ENCODE measurements around the gene MEX3C. TPM values are rescaled to one million over a fixed set of nuclear protein-coding genes. Genes with fewer than 3 reads are reported as not detected.
A peak's percentile ranks its signal among the peaks of the same experiment; 100 is the strongest.

The MEX3C gene
- total RNA-seq, 1 donor from 2014 or later = 81.3 TPM

- Mint-ChIP-seq H3K9me3 (ENCODE audit: unreplicated experiment) (no peaks in the 10 kb centered on the region), H3K4me3 (ENCODE audit: unreplicated experiment) (no peak overlapping the region), H3K27ac (ENCODE audit: unreplicated experiment) (peak overlapping the region; percentile 11), H3K36me3 (ENCODE audit: unreplicated experiment) (no peaks in the 10 kb centered on the region), H3K4me1 (ENCODE audit: low read depth, unreplicated experiment) (peaks cover 8% of the 10 kb centered on the region), H3K27me3 (ENCODE audit: unreplicated experiment) (peaks cover 4% of the 10 kb centered on the region)
- DNase-seq = no peak
- TF ChIP-seq, protein P1, sequence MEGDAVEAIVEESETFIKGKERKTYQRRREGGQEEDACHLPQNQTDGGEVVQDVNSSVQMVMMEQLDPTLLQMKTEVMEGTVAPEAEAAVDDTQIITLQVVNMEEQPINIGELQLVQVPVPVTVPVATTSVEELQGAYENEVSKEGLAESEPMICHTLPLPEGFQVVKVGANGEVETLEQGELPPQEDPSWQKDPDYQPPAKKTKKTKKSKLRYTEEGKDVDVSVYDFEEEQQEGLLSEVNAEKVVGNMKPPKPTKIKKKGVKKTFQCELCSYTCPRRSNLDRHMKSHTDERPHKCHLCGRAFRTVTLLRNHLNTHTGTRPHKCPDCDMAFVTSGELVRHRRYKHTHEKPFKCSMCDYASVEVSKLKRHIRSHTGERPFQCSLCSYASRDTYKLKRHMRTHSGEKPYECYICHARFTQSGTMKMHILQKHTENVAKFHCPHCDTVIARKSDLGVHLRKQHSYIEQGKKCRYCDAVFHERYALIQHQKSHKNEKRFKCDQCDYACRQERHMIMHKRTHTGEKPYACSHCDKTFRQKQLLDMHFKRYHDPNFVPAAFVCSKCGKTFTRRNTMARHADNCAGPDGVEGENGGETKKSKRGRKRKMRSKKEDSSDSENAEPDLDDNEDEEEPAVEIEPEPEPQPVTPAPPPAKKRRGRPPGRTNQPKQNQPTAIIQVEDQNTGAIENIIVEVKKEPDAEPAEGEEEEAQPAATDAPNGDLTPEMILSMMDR (IDR thresholded peaks at IDR 0.05; ENCODE audit: partially characterized antibody, unreplicated experiment) = no peak
Measured at GRCh38 chr18:51234117-51235008, 36.9 kb upstream of the MEX3C start.

- no peaks in the 10 kb centered on the region for H3K9me3 Mint-ChIP-seq (ENCODE audit: unreplicated experiment)
- DNase-seq = no peak
- peaks cover 4% of the 10 kb centered on the region for H3K27me3 Mint-ChIP-seq (ENCODE audit: unreplicated experiment)
- no peaks in the 10 kb centered on the region for H3K36me3 Mint-ChIP-seq (ENCODE audit: unreplicated experiment)
- no peaks in the 10 kb centered on the region for H3K4me1 Mint-ChIP-seq (ENCODE audit: low read depth, unreplicated experiment)
- TF ChIP-seq, protein P1 (IDR thresholded peaks at IDR 0.05; ENCODE audit: partially characterized antibody, unreplicated experiment) = no peak
- H3K4me3 Mint-ChIP-seq (ENCODE audit: unreplicated experiment) = no peak overlapping the region
- no peak overlapping the region for H3K27ac Mint-ChIP-seq (ENCODE audit: unreplicated experiment)
Measured at GRCh38 chr18:51229328-51229727, 31.8 kb upstream of the MEX3C start.

- no peaks in the 10 kb centered on the region for H3K9me3 Mint-ChIP-seq (ENCODE audit: unreplicated experiment)
- H3K27ac Mint-ChIP-seq (ENCODE audit: unreplicated experiment) = no peak overlapping the region
- H3K36me3 Mint-ChIP-seq (ENCODE audit: unreplicated experiment) = no peaks in the 10 kb centered on the region
- TF ChIP-seq, protein P1 (IDR thresholded peaks at IDR 0.05; ENCODE audit: partially characterized antibody, unreplicated experiment) = no peak
- DNase-seq = no peak
- no peaks in the 10 kb centered on the region for H3K4me1 Mint-ChIP-seq (ENCODE audit: low read depth, unreplicated experiment)
- H3K4me3 Mint-ChIP-seq (ENCODE audit: unreplicated experiment) = no peak overlapping the region
- H3K27me3 Mint-ChIP-seq (ENCODE audit: unreplicated experiment) = no peaks in the 10 kb centered on the region
Measured at GRCh38 chr18:51227660-51228059, 30.2 kb upstream of the MEX3C start.

GRCh38 chr18:51226587-51227350 lies 29.3 kb upstream of the MEX3C start:
- H3K4me1 Mint-ChIP-seq (ENCODE audit: low read depth, unreplicated experiment) = no peaks in the 10 kb centered on the region
- H3K27me3 Mint-ChIP-seq (ENCODE audit: unreplicated experiment) = no peaks in the 10 kb centered on the region
- no peak overlapping the region for H3K27ac Mint-ChIP-seq (ENCODE audit: unreplicated experiment)
- peaks cover 1% of the 10 kb centered on the region for H3K9me3 Mint-ChIP-seq (ENCODE audit: unreplicated experiment)
- H3K4me3 Mint-ChIP-seq (ENCODE audit: unreplicated experiment) = no peak overlapping the region
- H3K36me3 Mint-ChIP-seq (ENCODE audit: unreplicated experiment) = no peaks in the 10 kb centered on the region
- no peak for DNase-seq
- TF ChIP-seq, protein P1 (IDR thresholded peaks at IDR 0.05; ENCODE audit: partially characterized antibody, unreplicated experiment) = no peak
